Hepatocyte (in vitro differentiated cells): ENCODE measurements around the gene DUSP28.

Experiments
- CTCF ChIP-seq: fragments of 200-600 bp; sonication (generic); IDR thresholded peaks from 2 replicates; pipeline ENCODE4 v1.5.1; 2016; ENCODE audit warnings: antibody characterized with exemption, mild to moderate bottlenecking; ENCODE audit not compliant: poor library complexity
- EZH2phosphoT487 ChIP-seq: fragments of 200-600 bp; sonication (generic); IDR thresholded peaks from one replicate; pipeline ENCODE4 v1.6.1; 2018; ENCODE audit warnings: antibody characterized with exemption, mild to moderate bottlenecking, low read depth, moderate library complexity; ENCODE audit not compliant: unreplicated experiment, severe bottlenecking

- TF ChIP-seq CTCF (no peak), EZH2phosphoT487 (no peak)
Measured at GRCh38 chr2:240518981-240519380, 41.2 kb upstream of the DUSP28 start.
